Amniotic epithelial cell (primary cell): ENCODE measurements around the gene CDC34.
"Not testable (repeated sequence)": the region's sequence is repeated elsewhere in the genome, so short reads cannot be mapped to it uniquely, and the experiment has no call there.

Source experiments
- DNase-seq: peaks from one replicate; pipeline ENCODE4 v3.0.0-alpha.2; 2010; ENCODE audit warnings: low read depth

Gene CDC34

GRCh38 chr19:573519-573825 is 41.9 kb downstream of the CDC34 start:
- DNase-seq = no peak

DNA sequence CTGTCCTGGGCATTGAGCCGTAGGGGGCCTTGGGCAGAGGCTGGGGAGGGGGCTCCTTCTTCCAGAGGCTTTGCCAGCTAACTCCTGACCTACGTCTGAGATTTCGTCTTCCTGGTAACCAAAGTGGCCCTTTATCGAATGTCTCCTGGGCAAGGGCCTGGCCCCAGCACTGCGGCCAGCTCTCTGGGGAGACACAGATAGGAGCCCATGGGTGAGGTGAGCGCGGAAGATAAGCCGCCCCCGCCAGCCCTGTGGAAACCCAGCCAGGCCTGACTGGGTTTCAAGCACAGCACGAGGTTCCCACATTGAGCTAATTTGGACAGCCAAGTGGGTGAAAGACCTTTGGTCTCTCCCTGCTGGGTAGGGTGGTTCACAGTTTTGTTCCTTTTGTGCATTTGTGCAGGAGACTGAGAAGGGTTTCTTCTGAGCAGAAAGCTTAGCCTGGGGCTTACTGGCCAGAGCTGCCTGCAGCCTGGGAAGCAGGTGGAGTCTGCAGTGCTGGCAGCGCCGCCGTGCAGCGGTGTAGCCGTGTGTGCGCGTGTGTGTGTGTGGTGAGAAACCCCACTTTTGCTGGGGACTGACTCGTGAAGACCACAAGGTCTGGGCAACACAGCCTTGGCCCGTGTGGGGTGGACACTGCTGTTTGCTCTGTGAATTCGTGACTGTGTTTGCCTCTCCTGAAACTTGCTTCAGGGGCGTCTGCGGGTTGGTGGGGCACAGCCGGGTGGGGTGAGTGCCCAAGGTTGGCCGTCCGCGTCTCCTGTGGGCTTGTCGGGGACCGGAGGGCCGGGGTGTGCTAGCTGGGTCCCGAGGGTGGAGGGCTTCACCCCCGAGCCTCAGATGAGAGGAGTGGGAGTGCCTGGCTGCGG is 43.3 kb downstream of the CDC34 start:
- peak; percentile 64 for DNase-seq

GRCh38 chr19:575527-576506 is 44.3 kb downstream of the CDC34 start:
- DNase-seq = peak; percentile 73

- DNase-seq = no peak
These were observed 45.3 kb downstream of the CDC34 start for GRCh38 chr19:576768-577438.

- no peak for DNase-seq
These were observed 46.2 kb downstream of the CDC34 start for GRCh38 chr19:577439-578392.

DNA sequence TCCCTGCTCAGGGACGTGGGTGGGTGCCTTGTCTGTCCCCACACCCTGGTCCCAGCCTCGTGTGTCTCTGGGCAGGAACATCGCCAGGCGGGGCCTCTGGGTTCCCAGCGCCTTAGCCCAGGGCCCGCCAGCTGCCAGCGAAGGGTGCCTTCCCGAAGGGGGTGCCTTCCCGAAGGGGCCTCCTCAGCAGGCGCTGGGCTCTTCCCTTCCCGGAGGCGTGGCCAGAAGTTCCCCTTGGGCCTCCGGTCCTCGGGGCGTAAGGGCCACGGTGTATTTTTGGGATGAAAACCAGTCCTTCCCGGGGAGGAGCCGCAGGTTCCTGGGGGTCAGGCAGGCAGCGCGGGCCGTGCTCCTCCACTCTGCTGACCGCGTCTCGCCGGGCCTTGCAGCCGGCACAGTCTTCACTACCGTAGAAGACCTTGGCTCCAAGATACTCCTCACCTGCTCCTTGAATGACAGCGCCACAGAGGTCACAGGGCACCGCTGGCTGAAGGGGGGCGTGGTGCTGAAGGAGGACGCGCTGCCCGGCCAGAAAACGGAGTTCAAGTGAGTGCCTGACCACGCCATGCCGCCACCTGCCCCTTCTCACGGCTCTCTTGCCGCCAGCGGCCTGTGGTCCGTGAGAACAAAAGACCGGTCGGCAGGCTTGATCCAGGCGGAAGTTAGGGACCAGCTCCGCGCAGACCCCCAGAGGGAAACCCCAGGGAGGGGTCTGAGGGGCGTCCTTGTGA is 47.7 kb downstream of the CDC34 start:
- DNase-seq = no peak

DNA sequence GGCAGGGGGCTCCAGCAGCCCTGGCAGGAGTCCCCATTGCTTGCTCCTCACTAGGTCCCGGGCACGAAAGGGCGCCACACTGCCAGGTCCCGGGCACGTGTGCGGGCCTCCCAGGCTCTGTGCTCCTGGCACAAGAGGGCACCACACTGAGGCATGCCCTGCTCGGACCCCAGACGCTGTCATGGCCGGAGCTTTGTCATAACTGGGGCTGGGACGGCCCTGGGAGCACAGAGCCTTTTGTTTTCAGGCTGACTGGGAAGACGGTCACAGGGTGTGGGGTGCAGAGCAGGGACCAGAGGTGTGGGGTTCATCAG is 48.2 kb downstream of the CDC34 start:
- no peak for DNase-seq

- no peak for DNase-seq
These were observed 48.8 kb downstream of the CDC34 start for GRCh38 chr19:580274-580835.

DNA sequence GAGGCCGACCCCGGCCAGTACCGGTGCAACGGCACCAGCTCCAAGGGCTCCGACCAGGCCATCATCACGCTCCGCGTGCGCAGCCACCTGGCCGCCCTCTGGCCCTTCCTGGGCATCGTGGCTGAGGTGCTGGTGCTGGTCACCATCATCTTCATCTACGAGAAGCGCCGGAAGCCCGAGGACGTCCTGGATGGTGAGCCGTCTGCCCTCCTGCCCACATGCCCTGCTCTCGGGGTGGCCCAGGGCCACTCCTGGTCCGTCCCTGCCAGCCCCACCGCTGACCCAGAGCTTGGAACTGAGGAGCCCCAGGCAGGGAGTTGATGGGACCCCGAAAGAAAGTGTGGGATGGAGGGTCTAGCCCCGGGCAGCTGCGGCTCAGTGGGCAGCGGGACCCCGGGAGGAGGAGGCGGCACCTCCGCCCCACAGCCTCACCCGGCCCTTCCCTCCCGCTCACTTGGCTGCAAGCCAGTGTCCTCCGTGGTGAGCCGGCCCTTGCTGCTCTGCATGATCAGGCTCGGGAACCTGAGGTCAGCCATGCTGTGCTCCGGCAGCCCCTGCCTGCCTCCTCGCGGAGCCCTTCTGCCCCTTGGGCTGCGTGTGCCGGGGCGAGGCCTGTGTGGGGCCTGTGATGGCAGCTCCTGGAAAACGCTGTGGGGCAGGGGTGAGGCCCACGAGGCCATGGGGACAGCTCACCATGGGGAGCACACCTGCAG is 50.0 kb downstream of the CDC34 start:
- no peak for DNase-seq

DNA sequence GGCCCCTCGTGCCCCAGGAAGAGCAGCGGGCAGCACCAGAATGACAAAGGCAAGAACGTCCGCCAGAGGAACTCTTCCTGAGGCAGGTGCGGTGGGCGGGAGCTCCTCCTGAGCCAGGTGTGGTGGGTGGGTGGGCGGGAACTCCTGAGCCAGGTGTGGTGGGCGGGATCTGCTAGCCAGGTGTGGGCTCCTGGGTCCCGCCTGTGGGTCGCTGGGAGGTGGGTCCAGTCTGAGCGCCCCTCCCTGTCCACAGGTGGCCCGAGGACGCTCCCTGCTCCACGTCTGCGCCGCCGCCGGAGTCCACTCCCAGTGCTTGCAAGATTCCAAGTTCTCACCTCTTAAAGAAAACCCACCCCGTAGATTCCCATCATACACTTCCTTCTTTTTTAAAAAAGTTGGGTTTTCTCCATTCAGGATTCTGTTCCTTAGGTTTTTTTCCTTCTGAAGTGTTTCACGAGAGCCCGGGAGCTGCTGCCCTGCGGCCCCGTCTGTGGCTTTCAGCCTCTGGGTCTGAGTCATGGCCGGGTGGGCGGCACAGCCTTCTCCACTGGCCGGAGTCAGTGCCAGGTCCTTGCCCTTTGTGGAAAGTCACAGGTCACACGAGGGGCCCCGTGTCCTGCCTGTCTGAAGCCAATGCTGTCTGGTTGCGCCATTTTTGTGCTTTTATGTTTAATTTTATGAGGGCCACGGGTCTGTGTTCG is 51.1 kb downstream of the CDC34 start:
- DNase-seq = peak; percentile 67

DNA sequence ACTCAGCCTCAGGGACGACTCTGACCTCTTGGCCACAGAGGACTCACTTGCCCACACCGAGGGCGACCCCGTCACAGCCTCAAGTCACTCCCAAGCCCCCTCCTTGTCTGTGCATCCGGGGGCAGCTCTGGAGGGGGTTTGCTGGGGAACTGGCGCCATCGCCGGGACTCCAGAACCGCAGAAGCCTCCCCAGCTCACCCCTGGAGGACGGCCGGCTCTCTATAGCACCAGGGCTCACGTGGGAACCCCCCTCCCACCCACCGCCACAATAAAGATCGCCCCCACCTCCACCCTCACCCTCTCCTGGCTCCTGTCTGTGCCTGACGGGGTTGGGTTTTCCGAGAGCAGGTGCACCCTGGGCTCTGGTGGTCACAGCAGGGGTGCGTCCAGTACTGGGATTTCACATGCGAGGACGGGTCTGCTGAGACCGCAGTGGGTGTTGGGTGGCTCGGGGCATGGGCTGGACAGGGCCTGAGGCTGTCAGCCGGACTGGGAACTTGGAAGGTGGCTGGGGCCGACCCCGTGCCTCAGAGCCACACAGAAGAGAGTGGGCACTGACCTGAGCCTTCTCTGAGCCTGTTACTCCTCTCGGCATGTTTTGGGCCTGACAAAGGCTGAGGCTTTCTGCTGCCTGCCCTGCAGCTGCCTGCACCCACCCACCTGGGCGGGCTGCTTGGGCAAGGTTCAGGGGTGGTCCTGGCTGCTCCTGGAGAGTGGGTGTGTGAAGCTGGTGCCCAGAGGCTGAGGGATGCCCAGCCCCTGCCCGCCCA is 51.8 kb downstream of the CDC34 start:
- no peak for DNase-seq

GRCh38 chr19:583968-584239 is 52.3 kb downstream of the CDC34 start:
- no peak for DNase-seq

- peak; percentile 37 for DNase-seq
These were observed 52.9 kb downstream of the CDC34 start for GRCh38 chr19:584240-585001.

GRCh38 chr19:585146-585545 is 53.6 kb downstream of the CDC34 start:
- not testable (repeated sequence) for DNase-seq

GRCh38 chr19:585551-586110 is 54.1 kb downstream of the CDC34 start:
- DNase-seq = no peak

DNA sequence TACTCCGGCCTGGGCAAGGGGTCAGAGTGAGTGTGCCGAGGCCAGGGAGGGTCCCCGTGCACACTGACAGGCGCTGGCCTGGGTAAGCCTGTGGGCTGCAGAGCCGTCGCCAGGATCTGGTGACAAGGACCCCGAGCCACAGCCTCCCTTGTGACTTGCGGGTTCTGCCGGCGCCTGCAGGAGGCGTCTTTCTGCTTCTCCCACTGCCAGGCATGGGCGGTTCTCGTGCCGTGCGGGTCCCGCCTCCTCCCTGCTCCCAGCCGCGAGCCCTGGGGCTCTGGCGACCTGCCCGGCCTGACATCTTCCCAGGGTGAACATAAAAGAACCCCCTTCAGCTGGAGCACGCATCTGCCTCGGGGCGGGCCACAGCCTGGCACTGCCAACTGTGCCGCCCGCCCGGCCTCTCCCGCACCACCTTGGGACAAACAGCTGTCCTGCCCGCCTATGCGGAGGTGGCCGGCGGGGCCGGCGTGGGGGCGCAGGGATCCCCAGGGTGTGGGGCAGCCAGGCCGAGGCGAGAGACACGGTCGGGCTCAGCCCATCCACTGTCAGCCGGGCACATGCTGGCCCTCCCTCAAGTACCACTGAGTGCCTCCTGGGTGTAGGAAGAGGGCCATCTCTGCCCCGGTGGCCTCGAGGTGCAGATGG is 56.7 kb downstream of the CDC34 start:
- peak; percentile 64 for DNase-seq
